Measurements from ENCODE around the gene SPSB4.

SPSB4 gene

GRCh38 chr3:141044695-141045641 lies 6.2 kb upstream of the SPSB4 start:
- no peak for DNase-seq (ENCODE audit: low read depth)
- TF ChIP-seq CTCF (IDR thresholded peaks at IDR 0.05; ENCODE audit: insufficient read depth, low read depth, low read length, missing control alignments), result no peak
- H3K4me3 ChIP-seq (ENCODE audit: low read length), result no peak overlapping the region

GRCh38 chr3:141045849-141046248 lies 5.3 kb upstream of the SPSB4 start:
- no peak overlapping the region for H3K4me3 ChIP-seq (ENCODE audit: low read length)
- no peak for TF ChIP-seq CTCF (IDR thresholded peaks at IDR 0.05; ENCODE audit: insufficient read depth, low read depth, low read length, missing control alignments)
- DNase-seq (ENCODE audit: low read depth), result no peak

GRCh38 chr3:141047168-141047567 lies 4.0 kb upstream of the SPSB4 start:
- peak; percentile 93 for DNase-seq (ENCODE audit: low read depth)
- no peak overlapping the region for H3K4me3 ChIP-seq (ENCODE audit: low read length)
- TF ChIP-seq CTCF (IDR thresholded peaks at IDR 0.05; ENCODE audit: insufficient read depth, low read depth, low read length, missing control alignments), result no peak

GRCh38 chr3:141049681-141050080 lies 1.5 kb upstream of the SPSB4 start:
- no peak for TF ChIP-seq CTCF (IDR thresholded peaks at IDR 0.05; ENCODE audit: insufficient read depth, low read depth, low read length, missing control alignments)
- no peak overlapping the region for H3K4me3 ChIP-seq (ENCODE audit: low read length)
- no peak for DNase-seq (ENCODE audit: low read depth)

GRCh38 chr3:141051443-141052200 lies 475 bp downstream of the SPSB4 start:
- DNase-seq (ENCODE audit: low read depth), result no peak
- no peak overlapping the region for H3K4me3 ChIP-seq (ENCODE audit: low read length)
- TF ChIP-seq CTCF (IDR thresholded peaks at IDR 0.05; ENCODE audit: insufficient read depth, low read depth, low read length, missing control alignments), result no peak

- no peak overlapping the region for H3K4me3 ChIP-seq (ENCODE audit: low read length)
- no peak for TF ChIP-seq CTCF (IDR thresholded peaks at IDR 0.05; ENCODE audit: insufficient read depth, low read depth, low read length, missing control alignments)
- DNase-seq (ENCODE audit: low read depth), result no peak
These were observed 1.3 kb downstream of the SPSB4 start for GRCh38 chr3:141052201-141053069.
